GM23338 (cell line): ENCODE results near the gene SPG7. TPM values are rescaled to one million over a fixed set of nuclear protein-coding genes. Genes with fewer than 3 reads are reported as not detected.
"Not testable (repeated sequence)": the region's sequence is repeated elsewhere in the genome, so short reads cannot be mapped to it uniquely, and the experiment has no call there.

Experiments
- ATAC-seq: fragments of 200-7000 bp; cut with Tn5 transposase; 3 replicates; pipeline ENCODE4 v1.9.1; 2020
- DNase-seq: peaks from one replicate; pipeline ENCODE4 v3.0.0-alpha.2; 2015; ENCODE audit warnings: low spot score
- H2AFZ ChIP-seq: fragments of 200-600 bp; sonication (generic); 2 replicates; pipeline ENCODE4 v1.8.0; 2016; ENCODE audit warnings: antibody characterized with exemption, mild to moderate bottlenecking, moderate library complexity
- H3F3A ChIP-seq: fragments of 200-600 bp; sonication (generic); replicated peaks from 2 replicates; pipeline ENCODE4 v1.8.0; 2017; ENCODE audit warnings: antibody characterized with exemption, mixed run types, low read depth
- H3K27ac ChIP-seq: fragments of 200-600 bp; sonication (generic); 2 replicates; pipeline ENCODE4 v1.6.1; 2016; ENCODE audit warnings: low read depth
- H3K27me3 ChIP-seq: fragments of 200-600 bp; sonication (generic); 2 replicates; pipeline ENCODE4 v1.8.0; 2016; ENCODE audit warnings: mild to moderate bottlenecking, mixed run types, moderate library complexity; ENCODE audit not compliant: insufficient read depth
- H3K36me3 ChIP-seq: fragments of 200-600 bp; sonication (generic); 2 replicates; pipeline ENCODE4 v1.8.0; 2016; ENCODE audit warnings: mild to moderate bottlenecking; ENCODE audit not compliant: insufficient read depth
- H3K4me1 ChIP-seq: fragments of 200-600 bp; sonication (generic); 2 replicates; pipeline ENCODE4 v1.8.0; 2016; ENCODE audit warnings: mild to moderate bottlenecking, moderate library complexity; ENCODE audit not compliant: insufficient read depth
- H3K4me2 ChIP-seq: fragments of 200-600 bp; sonication (generic); 2 replicates; pipeline ENCODE4 v1.7.1; 2017; ENCODE audit warnings: mixed run types
- H3K4me3 ChIP-seq: fragments of 200-600 bp; sonication (generic); 2 replicates; pipeline ENCODE4 v1.6.1; 2016; ENCODE audit warnings: mixed run types
- H3K79me2 ChIP-seq: fragments of 200-600 bp; sonication (generic); replicated peaks from 2 replicates; pipeline ENCODE4 v1.8.0; 2017; ENCODE audit warnings: mild to moderate bottlenecking; ENCODE audit not compliant: insufficient read depth
- H3K9me2 ChIP-seq: fragments of 200-600 bp; sonication (generic); 2 replicates; pipeline ENCODE4 v1.8.0; 2017; ENCODE audit not compliant: insufficient read depth
- H4K20me1 ChIP-seq: fragments of 200-600 bp; sonication (generic); replicated peaks from 2 replicates; pipeline ENCODE4 v1.8.0; 2017; ENCODE audit warnings: mild to moderate bottlenecking; ENCODE audit not compliant: insufficient read depth
- H3K27ac Mint-ChIP-seq: 2 replicates; pipeline ENCODE4 v1.8.0; 2020; ENCODE audit warnings: inconsistent platforms, mild to moderate bottlenecking, moderate library complexity, mixed read lengths
- H3K27me3 Mint-ChIP-seq: 3 replicates; pipeline ENCODE4 v1.8.0; 2022; ENCODE audit warnings: low read depth, mild to moderate bottlenecking, moderate library complexity, mixed read lengths, inconsistent platforms; ENCODE audit not compliant: insufficient read depth, poor library complexity
- H3K36me3 Mint-ChIP-seq: 3 replicates; pipeline ENCODE4 v1.8.0; 2021; ENCODE audit warnings: low read depth, mild to moderate bottlenecking, inconsistent platforms, moderate library complexity, mixed read lengths
- H3K4me1 Mint-ChIP-seq: 3 replicates; pipeline ENCODE4 v1.8.0; 2020; ENCODE audit warnings: mild to moderate bottlenecking, inconsistent platforms, mixed read lengths
- H3K4me3 Mint-ChIP-seq: 3 replicates; pipeline ENCODE4 v1.8.0; 2021; ENCODE audit warnings: moderate library complexity, mild to moderate bottlenecking, inconsistent platforms, mixed read lengths
- H3K9me3 Mint-ChIP-seq: 3 replicates; pipeline ENCODE4 v1.8.0; 2020; ENCODE audit warnings: moderate library complexity, mild to moderate bottlenecking, inconsistent platforms, mixed read lengths
- CREB1 ChIP-seq: fragments of 250-450 bp; sonication (Bioruptor Pico); IDR thresholded peaks from 2 replicates; pipeline ENCODE4 v1.5.0; 2020; ENCODE audit warnings: low read depth, mild to moderate bottlenecking, moderate library complexity
- ZNF114 ChIP-seq: fragments of 250-450 bp; sonication (Bioruptor Pico); IDR thresholded peaks from 2 replicates; pipeline ENCODE4 v1.5.0; 2020; ENCODE audit warnings: mild to moderate bottlenecking, moderate library complexity
- ZNF331 ChIP-seq: fragments of 250-450 bp; sonication (Bioruptor Pico); IDR thresholded peaks from 2 replicates; pipeline ENCODE4 v1.5.0; 2020; ENCODE audit warnings: low read depth, mild to moderate bottlenecking, moderate library complexity
- polyA plus RNA-seq: library from polyadenylated mRNA; unstranded; fragments of >200 nt; fragmentation: Nextera tagmentation; extraction: Ambion mirVana; gene quantifications from 2 replicates; pipeline ENCODE4 v1.2.1, GENCODE V29; 2016
- total RNA-seq: library from RNA; depleted of rRNA; stranded (reverse); fragments of >200 nt; shearing (Covaris generic); gene quantifications from 2 replicates; pipeline ENCODE4 v1.2.3, GENCODE V29; 2014
- TF ChIP-seq, protein P1 (sequence below): fragments of 250-450 bp; sonication (Bioruptor Pico); IDR thresholded peaks from 2 replicates; pipeline ENCODE4 v1.5.0; 2020; ENCODE audit warnings: mild to moderate bottlenecking, moderate library complexity

The SPG7 gene
- total and polyA plus RNA-seq, 2 experiments from 2014 or later = 77.1 to 267 TPM

DNA sequence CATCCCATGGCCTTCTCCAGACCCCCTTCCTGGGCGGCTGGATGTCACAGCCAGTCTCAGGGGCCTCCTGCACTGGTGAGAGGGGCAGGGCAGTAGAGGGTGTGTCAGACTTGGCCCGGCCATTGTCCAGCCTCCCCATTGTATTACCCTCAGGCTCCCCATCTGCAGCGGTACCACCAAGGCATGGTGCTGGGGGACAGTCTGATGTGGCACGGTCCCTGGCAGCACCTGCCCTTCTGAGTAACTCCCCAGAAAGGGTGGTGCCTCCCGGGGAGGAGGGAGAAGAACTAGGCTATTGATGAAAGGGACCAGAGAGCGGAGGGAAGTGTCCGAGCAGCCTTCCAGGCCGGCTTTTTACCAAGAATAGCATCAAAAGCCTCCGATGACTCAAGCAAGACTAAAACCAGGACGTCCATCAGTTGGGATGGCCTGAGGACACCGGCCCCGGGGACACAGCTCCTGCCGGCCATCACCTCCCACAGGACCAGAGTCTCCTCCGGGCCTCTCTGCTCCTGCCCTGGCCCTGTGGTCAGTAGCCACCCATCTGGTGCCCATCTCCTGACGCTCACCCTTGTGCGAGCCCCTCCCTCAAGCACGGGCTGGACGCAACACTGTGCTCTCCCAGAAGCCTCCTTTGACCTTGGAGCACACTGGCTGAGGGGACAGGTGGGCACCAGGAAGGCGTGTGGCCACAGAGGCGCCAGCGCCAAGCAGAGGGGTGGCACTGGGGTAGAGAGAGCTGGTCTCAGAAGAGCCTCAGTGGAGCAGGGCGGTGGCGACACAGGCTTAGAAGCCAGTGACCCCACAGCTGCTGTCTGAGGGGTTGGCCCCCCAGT lies 61.5 kb downstream of the SPG7 start:
- no peaks in the 10 kb centered on the region for H3K79me2 ChIP-seq
- peaks cover 2% of the 10 kb centered on the region; the same call in 1 of the 3 replicates for H3K9me3 Mint-ChIP-seq
- H3K9me2 ChIP-seq = no peaks in the 10 kb centered on the region
- H3K27ac ChIP-seq = no peak overlapping the region
- H3F3A ChIP-seq = peaks cover 18% of the 10 kb centered on the region
- no peak overlapping the region for H2AFZ ChIP-seq
- peaks cover 14% of the 10 kb centered on the region for H3K4me1 Mint-ChIP-seq
- no peak overlapping the region for H3K4me3 Mint-ChIP-seq
- H3K36me3 Mint-ChIP-seq = peaks cover 4% of the 10 kb centered on the region; the same call in 2 of the 3 replicates
- H3K27me3 ChIP-seq = peaks cover 8% of the 10 kb centered on the region
- DNase-seq = no peak
- TF ChIP-seq, protein P1, sequence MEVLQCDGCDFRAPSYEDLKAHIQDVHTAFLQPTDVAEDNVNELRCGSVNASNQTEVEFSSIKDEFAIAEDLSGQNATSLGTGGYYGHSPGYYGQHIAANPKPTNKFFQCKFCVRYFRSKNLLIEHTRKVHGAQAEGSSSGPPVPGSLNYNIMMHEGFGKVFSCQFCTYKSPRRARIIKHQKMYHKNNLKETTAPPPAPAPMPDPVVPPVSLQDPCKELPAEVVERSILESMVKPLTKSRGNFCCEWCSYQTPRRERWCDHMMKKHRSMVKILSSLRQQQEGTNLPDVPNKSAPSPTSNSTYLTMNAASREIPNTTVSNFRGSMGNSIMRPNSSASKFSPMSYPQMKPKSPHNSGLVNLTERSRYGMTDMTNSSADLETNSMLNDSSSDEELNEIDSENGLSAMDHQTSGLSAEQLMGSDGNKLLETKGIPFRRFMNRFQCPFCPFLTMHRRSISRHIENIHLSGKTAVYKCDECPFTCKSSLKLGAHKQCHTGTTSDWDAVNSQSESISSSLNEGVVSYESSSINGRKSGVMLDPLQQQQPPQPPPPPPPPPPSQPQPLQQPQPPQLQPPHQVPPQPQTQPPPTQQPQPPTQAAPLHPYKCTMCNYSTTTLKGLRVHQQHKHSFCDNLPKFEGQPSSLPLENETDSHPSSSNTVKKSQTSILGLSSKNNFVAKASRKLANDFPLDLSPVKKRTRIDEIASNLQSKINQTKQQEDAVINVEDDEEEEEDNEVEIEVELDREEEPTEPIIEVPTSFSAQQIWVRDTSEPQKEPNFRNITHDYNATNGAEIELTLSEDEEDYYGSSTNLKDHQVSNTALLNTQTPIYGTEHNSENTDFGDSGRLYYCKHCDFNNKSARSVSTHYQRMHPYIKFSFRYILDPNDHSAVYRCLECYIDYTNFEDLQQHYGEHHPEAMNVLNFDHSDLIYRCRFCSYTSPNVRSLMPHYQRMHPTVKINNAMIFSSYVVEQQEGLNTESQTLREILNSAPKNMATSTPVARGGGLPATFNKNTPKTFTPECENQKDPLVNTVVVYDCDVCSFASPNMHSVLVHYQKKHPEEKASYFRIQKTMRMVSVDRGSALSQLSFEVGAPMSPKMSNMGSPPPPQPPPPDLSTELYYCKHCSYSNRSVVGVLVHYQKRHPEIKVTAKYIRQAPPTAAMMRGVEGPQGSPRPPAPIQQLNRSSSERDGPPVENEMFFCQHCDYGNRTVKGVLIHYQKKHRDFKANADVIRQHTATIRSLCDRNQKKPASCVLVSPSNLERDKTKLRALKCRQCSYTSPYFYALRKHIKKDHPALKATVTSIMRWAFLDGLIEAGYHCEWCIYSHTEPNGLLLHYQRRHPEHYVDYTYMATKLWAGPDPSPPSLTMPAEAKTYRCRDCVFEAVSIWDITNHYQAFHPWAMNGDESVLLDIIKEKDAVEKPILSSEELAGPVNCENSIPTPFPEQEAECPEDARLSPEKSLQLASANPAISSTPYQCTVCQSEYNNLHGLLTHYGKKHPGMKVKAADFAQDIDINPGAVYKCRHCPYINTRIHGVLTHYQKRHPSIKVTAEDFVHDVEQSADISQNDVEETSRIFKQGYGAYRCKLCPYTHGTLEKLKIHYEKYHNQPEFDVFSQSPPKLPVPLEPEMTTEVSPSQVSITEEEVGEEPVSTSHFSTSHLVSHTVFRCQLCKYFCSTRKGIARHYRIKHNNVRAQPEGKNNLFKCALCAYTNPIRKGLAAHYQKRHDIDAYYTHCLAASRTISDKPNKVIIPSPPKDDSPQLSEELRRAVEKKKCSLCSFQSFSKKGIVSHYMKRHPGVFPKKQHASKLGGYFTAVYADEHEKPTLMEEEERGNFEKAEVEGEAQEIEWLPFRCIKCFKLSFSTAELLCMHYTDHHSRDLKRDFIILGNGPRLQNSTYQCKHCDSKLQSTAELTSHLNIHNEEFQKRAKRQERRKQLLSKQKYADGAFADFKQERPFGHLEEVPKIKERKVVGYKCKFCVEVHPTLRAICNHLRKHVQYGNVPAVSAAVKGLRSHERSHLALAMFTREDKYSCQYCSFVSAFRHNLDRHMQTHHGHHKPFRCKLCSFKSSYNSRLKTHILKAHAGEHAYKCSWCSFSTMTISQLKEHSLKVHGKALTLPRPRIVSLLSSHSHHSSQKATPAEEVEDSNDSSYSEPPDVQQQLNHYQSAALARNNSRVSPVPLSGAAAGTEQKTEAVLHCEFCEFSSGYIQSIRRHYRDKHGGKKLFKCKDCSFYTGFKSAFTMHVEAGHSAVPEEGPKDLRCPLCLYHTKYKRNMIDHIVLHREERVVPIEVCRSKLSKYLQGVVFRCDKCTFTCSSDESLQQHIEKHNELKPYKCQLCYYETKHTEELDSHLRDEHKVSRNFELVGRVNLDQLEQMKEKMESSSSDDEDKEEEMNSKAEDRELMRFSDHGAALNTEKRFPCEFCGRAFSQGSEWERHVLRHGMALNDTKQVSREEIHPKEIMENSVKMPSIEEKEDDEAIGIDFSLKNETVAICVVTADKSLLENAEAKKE = no peak
- no peaks in the 10 kb centered on the region for H4K20me1 ChIP-seq
- no peak for ATAC-seq
- H3K4me3 ChIP-seq = no peak overlapping the region
- H3K4me2 ChIP-seq = no peak overlapping the region
- H3K36me3 ChIP-seq = no peaks in the 10 kb centered on the region
- peaks cover 31% of the 10 kb centered on the region for H3K27me3 Mint-ChIP-seq
- H3K27ac Mint-ChIP-seq = no peak overlapping the region
- H3K4me1 ChIP-seq = peaks cover 17% of the 10 kb centered on the region

DNA sequence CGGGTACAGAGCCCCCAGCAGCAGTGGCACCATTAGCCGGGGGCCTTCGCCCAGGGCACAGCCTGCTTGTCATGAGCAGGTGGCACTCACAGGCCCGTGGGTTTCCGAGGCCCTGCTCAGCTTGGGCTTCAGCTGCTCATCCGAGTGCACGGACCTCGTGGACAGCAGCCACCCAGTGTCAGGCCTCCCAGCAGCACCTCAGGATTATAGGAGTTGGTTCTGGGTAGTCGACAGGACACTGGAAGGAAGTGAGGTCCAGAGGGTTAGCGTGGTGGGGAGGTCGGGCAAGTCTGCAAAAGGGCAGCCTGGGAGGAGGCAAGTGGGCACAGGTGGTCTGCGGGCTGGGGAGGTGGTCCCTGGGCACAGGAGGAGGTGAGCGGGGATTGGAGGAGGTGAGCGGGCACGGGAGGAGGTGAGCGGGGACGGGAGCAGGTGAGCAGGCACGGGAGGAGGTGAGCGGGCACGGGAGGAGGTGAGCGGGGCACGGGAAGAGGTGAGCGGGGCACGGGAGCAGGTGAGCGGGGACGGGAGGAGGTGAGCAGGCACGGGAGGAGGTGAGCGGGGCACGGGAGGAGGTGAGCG lies 62.2 kb downstream of the SPG7 start:
- Mint-ChIP-seq H3K9me3 (no peaks in the 10 kb centered on the region), H3K4me1 (peaks cover 9% of the 10 kb centered on the region), H3K4me3 (no peak overlapping the region), H3K27ac (no peak overlapping the region), H3K27me3 (peaks cover 29% of the 10 kb centered on the region), H3K36me3 (no peaks in the 10 kb centered on the region)
- DNase-seq (no peak), ATAC-seq (no peak)
- TF ChIP-seq ZNF331 (CRISPR knock-in tag) (no peak), CREB1 (CRISPR knock-in tag) (no peak), ZNF114 (CRISPR knock-in tag) (no peak)
- Histone ChIP-seq H3K27ac (no peak overlapping the region), H2AFZ (no peak overlapping the region), H3K79me2 (no peaks in the 10 kb centered on the region), H3K9me2 (no peaks in the 10 kb centered on the region), H3F3A (peaks cover 13% of the 10 kb centered on the region; the same call in 1 of the 2 replicates), H3K27me3 (peaks cover 14% of the 10 kb centered on the region), H3K36me3 (no peaks in the 10 kb centered on the region), H3K4me2 (no peak overlapping the region), H3K4me1 (peaks cover 10% of the 10 kb centered on the region), H4K20me1 (no peaks in the 10 kb centered on the region), H3K4me3 (no peak overlapping the region)

DNA sequence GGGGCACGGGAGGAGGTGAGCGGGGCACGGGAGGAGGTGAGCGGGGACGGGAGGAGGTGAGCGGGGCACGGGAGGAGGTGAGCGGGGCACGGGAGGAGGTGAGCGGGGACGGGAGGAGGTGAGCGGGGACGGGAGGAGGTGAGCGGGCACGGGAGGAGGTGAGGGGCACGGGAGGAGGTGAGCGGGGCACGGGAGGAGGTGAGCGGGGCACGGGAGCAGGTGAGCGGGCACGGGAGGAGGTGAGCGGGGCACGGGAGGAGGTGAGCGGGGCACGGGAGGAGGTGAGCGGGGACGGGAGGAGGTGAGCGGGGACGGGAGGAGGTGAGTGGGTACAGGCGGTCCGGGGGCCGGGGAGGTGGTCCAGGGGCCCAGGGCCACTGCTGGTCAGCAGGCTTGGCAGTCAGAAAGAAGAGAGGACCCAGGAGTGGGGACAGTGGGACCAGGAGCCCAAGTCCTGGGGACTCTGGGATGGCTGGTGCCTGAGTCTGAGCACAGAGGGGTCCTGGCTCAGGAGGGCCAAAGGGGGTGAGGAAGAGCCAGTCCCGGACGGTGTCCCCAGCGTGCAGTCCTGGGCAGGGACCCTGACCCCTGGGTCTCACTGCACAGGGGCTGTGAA lies 62.9 kb downstream of the SPG7 start:
- not testable (repeated sequence) for H4K20me1 ChIP-seq, H3K4me2 ChIP-seq, H3K79me2 ChIP-seq, H3K27ac ChIP-seq, H2AFZ ChIP-seq, H3K36me3 ChIP-seq, H3F3A ChIP-seq, DNase-seq, H3K36me3 Mint-ChIP-seq, H3K9me3 Mint-ChIP-seq, H3K4me3 Mint-ChIP-seq, H3K27ac Mint-ChIP-seq, H3K9me2 ChIP-seq, ATAC-seq, H3K4me1 Mint-ChIP-seq, H3K4me3 ChIP-seq
- peaks cover 23% of the 10 kb centered on the region for H3K27me3 Mint-ChIP-seq
- H3K4me1 ChIP-seq = peaks cover 10% of the 10 kb centered on the region
- H3K27me3 ChIP-seq = peaks cover 18% of the 10 kb centered on the region
